ENCODE data around the gene C5orf46.
"Not testable (repeated sequence)": the region's sequence is repeated elsewhere in the genome, so short reads cannot be mapped to it uniquely, and the experiment has no call there.

Gene C5orf46

GRCh38 chr5:147906326-147907095 lies at the start of gene C5orf46:
Gene C5orf46, minus strand, starts transcription at chr5:147906538. Its CDS starts 37 bp downstream, at chr5:147906501.
- Mint-ChIP-seq H3K4me1 (ENCODE audit: low read depth) (no peaks in the 10 kb centered on the region), H3K4me3 (no peak within 1 kb of the TSS), H3K36me3 (ENCODE audit: low read depth) (no peaks in the 10 kb centered on the region), H3K27ac (no peak within 1 kb of the TSS), H3K9me3 (no peaks in the 10 kb centered on the region), H3K27me3 (no peaks in the 10 kb centered on the region)

- Mint-ChIP-seq H3K27ac (no peak overlapping the region), H3K4me1 (ENCODE audit: low read depth) (no peaks in the 10 kb centered on the region), H3K4me3 (no peak overlapping the region), H3K9me3 (no peaks in the 10 kb centered on the region), H3K27me3 (no peaks in the 10 kb centered on the region), H3K36me3 (ENCODE audit: low read depth) (no peaks in the 10 kb centered on the region)
These were observed 48.6 kb upstream of the C5orf46 start for GRCh38 chr5:147954971-147955370.

GRCh38 chr5:147949711-147950573 lies 43.6 kb upstream of the C5orf46 start:
- Mint-ChIP-seq H3K27ac (no peak overlapping the region), H3K9me3 (no peaks in the 10 kb centered on the region), H3K4me3 (no peak overlapping the region), H3K36me3 (ENCODE audit: low read depth) (no peaks in the 10 kb centered on the region), H3K27me3 (peaks cover 4% of the 10 kb centered on the region), H3K4me1 (ENCODE audit: low read depth) (no peaks in the 10 kb centered on the region)

GRCh38 chr5:147946658-147947274 lies 40.4 kb upstream of the C5orf46 start:
- H3K36me3 Mint-ChIP-seq (ENCODE audit: low read depth); H3K4me3 Mint-ChIP-seq; H3K4me1 Mint-ChIP-seq (ENCODE audit: low read depth); H3K9me3 Mint-ChIP-seq; H3K27ac Mint-ChIP-seq; H3K27me3 Mint-ChIP-seq: not testable (repeated sequence)

- H3K27ac Mint-ChIP-seq, result no peak overlapping the region
- H3K4me3 Mint-ChIP-seq, result no peak overlapping the region
- no peaks in the 10 kb centered on the region for H3K9me3 Mint-ChIP-seq
- H3K36me3 Mint-ChIP-seq (ENCODE audit: low read depth), result no peaks in the 10 kb centered on the region
- no peaks in the 10 kb centered on the region for H3K27me3 Mint-ChIP-seq
- no peaks in the 10 kb centered on the region for H3K4me1 Mint-ChIP-seq (ENCODE audit: low read depth)
These were observed 33.2 kb upstream of the C5orf46 start for GRCh38 chr5:147939431-147940114.

GRCh38 chr5:147935032-147935431 lies 28.7 kb upstream of the C5orf46 start:
- Mint-ChIP-seq H3K27ac (no peak overlapping the region), H3K36me3 (ENCODE audit: low read depth) (no peaks in the 10 kb centered on the region), H3K27me3 (peaks cover 4% of the 10 kb centered on the region), H3K9me3 (no peaks in the 10 kb centered on the region), H3K4me1 (ENCODE audit: low read depth) (no peaks in the 10 kb centered on the region), H3K4me3 (no peak overlapping the region)

- Mint-ChIP-seq H3K36me3 (ENCODE audit: low read depth) (no peaks in the 10 kb centered on the region), H3K4me1 (ENCODE audit: low read depth) (no peaks in the 10 kb centered on the region), H3K4me3 (no peak overlapping the region), H3K9me3 (no peaks in the 10 kb centered on the region), H3K27me3 (peaks cover 4% of the 10 kb centered on the region), H3K27ac (no peak overlapping the region)
These were observed 24.4 kb upstream of the C5orf46 start for GRCh38 chr5:147930769-147931168.

- peaks cover 4% of the 10 kb centered on the region for H3K27me3 Mint-ChIP-seq
- H3K4me3 Mint-ChIP-seq, result no peak overlapping the region
- no peaks in the 10 kb centered on the region for H3K36me3 Mint-ChIP-seq (ENCODE audit: low read depth)
- no peak overlapping the region for H3K27ac Mint-ChIP-seq
- H3K9me3 Mint-ChIP-seq, result no peaks in the 10 kb centered on the region
- no peaks in the 10 kb centered on the region for H3K4me1 Mint-ChIP-seq (ENCODE audit: low read depth)
These were observed 21.6 kb upstream of the C5orf46 start for GRCh38 chr5:147927901-147928300.

- no peaks in the 10 kb centered on the region for H3K36me3 Mint-ChIP-seq (ENCODE audit: low read depth)
- no peaks in the 10 kb centered on the region for H3K9me3 Mint-ChIP-seq
- H3K4me3 Mint-ChIP-seq, result no peak overlapping the region
- H3K27me3 Mint-ChIP-seq, result peaks cover 4% of the 10 kb centered on the region
- no peaks in the 10 kb centered on the region for H3K4me1 Mint-ChIP-seq (ENCODE audit: low read depth)
- no peak overlapping the region for H3K27ac Mint-ChIP-seq
These were observed 18.7 kb upstream of the C5orf46 start for GRCh38 chr5:147925020-147925419.

GRCh38 chr5:147921136-147921535 lies 14.8 kb upstream of the C5orf46 start:
- no peaks in the 10 kb centered on the region for H3K4me1 Mint-ChIP-seq (ENCODE audit: low read depth)
- H3K27ac Mint-ChIP-seq, result no peak overlapping the region
- peaks cover 8% of the 10 kb centered on the region for H3K27me3 Mint-ChIP-seq
- H3K36me3 Mint-ChIP-seq (ENCODE audit: low read depth), result no peaks in the 10 kb centered on the region
- no peaks in the 10 kb centered on the region for H3K9me3 Mint-ChIP-seq
- H3K4me3 Mint-ChIP-seq, result no peak overlapping the region

- Mint-ChIP-seq H3K9me3 (no peaks in the 10 kb centered on the region), H3K4me3 (no peak overlapping the region), H3K27me3 (peaks cover 8% of the 10 kb centered on the region), H3K36me3 (ENCODE audit: low read depth) (no peaks in the 10 kb centered on the region), H3K4me1 (ENCODE audit: low read depth) (no peaks in the 10 kb centered on the region), H3K27ac (no peak overlapping the region)
These were observed 14.2 kb upstream of the C5orf46 start for GRCh38 chr5:147920420-147921030.

- Mint-ChIP-seq H3K36me3 (ENCODE audit: low read depth) (no peaks in the 10 kb centered on the region), H3K27ac (no peak overlapping the region), H3K27me3 (peaks cover 4% of the 10 kb centered on the region), H3K4me1 (ENCODE audit: low read depth) (no peaks in the 10 kb centered on the region), H3K4me3 (no peak overlapping the region), H3K9me3 (no peaks in the 10 kb centered on the region)
These were observed 12.6 kb upstream of the C5orf46 start for GRCh38 chr5:147918899-147919298.

GRCh38 chr5:147918101-147918685 lies 11.9 kb upstream of the C5orf46 start:
- Mint-ChIP-seq H3K4me1 (ENCODE audit: low read depth) (no peaks in the 10 kb centered on the region), H3K27me3 (peaks cover 4% of the 10 kb centered on the region), H3K27ac (no peak overlapping the region), H3K9me3 (no peaks in the 10 kb centered on the region), H3K4me3 (no peak overlapping the region), H3K36me3 (ENCODE audit: low read depth) (no peaks in the 10 kb centered on the region)

- Mint-ChIP-seq H3K4me3 (no peak overlapping the region), H3K4me1 (ENCODE audit: low read depth) (no peaks in the 10 kb centered on the region), H3K36me3 (ENCODE audit: low read depth) (no peaks in the 10 kb centered on the region), H3K27me3 (peaks cover 7% of the 10 kb centered on the region), H3K27ac (no peak overlapping the region), H3K9me3 (no peaks in the 10 kb centered on the region)
These were observed 7.4 kb upstream of the C5orf46 start for GRCh38 chr5:147913786-147914185.

Measured in stimulated activated naive CD8-positive, alpha-beta T cell treated with anti-CD3 and anti-CD28 coated beads, Interleukin-15, Interleukin-2, amounts not matched to agents 100 ng/mL and 50 ng/mL, for 24 hours (primary cell).